GM21526 (cell line): Measurements from ENCODE around the gene PCGF2.

Experiments used
- ATAC-seq: cut with Tn5 transposase; IDR thresholded peaks from one replicate; pipeline ENCODE4 v1.9.1; 2021; ENCODE audit warnings: moderate library complexity; ENCODE audit not compliant: unreplicated experiment, low FRiP score

The PCGF2 gene

GRCh38 chr17:38751808-38752307 is 3.7 kb upstream of the PCGF2 start:
- ATAC-seq: peak; percentile 30

- no peak for ATAC-seq
Observed at GRCh38 chr17:38751144-38751807, 3.1 kb upstream of the PCGF2 start.

GRCh38 chr17:38750312-38751121 is 2.4 kb upstream of the PCGF2 start:
- no peak for ATAC-seq

DNA sequence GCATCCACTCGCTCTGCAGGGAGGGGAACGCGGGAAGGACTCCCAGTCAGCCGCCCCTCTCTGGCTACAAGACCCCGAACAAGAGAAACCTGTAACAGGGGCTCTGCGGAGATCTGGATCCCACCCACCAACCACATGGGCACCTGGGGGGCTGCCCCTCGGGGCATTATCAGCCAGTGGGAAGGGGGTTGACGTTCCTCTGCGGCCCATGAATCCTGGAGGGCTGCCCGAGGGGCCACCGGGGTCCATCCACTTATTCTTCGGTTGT is 1.8 kb upstream of the PCGF2 start:
- ATAC-seq: no peak

GRCh38 chr17:38749223-38750043 is 1.3 kb upstream of the PCGF2 start:
- ATAC-seq: no peak

GRCh38 chr17:38748892-38749222 is 721 bp upstream of the PCGF2 start:
- ATAC-seq: no peak

DNA sequence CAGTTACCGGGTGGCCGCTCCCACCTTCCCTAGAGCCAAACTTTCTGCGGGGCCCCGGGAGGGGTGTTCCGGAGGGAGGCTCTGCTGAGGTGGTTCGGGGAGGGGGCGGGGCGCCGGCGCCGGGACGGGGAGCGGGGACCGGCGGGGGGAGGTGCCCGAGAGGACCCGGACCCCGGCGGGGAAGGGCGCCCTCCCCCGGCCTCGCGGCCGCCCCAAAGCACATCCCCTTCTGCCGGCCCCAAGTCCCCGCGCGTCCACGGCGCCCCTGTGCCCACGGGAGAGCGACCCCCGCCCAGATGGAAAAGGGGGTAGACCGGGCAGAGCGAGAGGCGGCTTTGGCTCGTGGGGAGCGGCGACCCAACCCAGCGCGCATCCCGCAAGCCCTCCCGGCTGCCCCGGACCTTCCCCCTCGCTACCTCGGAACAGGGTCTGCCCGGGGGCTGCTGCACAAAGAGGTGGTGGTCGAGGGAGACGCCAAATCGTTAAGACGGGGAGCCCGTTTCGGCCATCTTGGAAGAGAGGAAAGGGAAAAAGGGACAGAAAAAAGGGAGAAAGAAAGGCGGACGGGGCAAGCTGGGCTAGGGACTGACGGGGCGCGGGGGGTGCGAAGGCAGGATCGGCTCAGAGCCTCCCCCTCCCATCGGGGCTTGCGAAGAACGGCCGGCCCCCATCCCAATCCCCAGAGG is 530 bp downstream of the PCGF2 start:
- ATAC-seq: no peak

DNA sequence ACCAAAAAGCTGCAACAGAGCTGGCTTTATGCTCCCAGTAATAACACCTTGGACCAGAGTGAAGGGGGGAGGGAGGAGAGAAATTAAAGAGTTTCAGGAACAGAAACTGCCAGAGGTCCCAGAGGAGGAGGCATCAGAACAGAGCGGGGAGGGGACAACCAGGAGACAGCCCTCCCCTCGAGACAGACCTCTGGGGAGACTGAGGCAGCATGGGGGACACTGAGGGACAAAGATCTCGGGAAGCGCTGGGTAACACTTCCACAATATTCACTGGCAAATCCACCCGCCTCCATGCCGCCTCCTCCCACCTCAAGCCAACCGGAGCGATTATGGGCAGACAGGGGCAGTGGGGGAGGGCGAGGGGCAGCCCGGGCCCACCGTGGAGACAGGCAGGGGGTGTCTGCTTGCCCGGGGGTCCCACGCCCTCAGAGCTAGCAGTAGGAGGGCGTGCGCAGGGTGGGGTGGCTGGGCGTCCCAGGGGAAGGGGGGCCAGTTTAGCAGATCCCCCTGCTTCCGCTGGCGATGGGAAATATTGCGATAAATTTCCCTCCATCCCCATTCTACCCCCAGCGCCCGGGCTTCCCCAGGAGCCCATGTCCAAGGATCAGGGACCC is 1.2 kb downstream of the PCGF2 start:
- no peak for ATAC-seq

DNA sequence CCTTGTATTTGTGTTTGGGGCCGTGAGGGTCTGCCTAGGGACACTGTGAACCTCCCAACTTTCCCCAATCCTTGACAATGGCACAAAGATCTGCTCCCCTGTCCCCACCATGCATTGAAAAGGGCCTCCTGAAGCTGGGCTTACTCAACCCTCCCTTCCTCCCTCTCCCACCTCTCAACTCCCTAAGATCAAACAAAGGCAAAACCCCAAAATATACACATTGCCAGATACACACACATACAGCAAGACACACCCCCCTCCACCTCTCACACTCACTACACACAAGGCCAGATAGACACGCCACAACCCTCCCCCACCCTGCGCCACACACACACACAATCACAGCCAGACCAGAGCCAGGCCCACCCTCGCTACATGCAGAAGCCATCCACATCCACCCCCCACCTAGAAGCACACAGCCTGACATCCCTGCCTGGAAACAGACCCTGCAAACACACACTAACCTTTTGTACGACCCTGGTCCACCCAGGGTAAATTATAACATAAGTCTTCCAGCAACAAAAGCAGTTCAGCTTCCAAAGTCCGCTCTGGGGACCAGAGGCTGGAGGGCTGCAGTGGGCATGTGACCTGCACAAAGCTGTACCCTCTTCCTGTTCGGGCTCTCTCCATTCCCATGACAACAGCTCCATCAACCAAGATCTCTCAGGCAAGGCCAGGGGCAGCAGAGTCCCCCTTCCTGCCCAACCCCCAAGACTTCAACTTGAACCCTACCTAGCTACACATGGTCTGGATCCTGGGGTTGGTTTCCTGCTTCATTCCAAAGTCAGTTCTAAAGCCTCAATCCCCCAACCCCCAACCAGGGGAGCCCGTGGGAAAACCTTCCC is 1.9 kb downstream of the PCGF2 start:
- ATAC-seq: no peak

- no peak for ATAC-seq
Observed at GRCh38 chr17:38745545-38745944, 2.6 kb downstream of the PCGF2 start.

- no peak for ATAC-seq
Observed at GRCh38 chr17:38743556-38744171, 4.5 kb downstream of the PCGF2 start.

- ATAC-seq: no peak
Observed at GRCh38 chr17:38742411-38743308, 5.5 kb downstream of the PCGF2 start.

DNA sequence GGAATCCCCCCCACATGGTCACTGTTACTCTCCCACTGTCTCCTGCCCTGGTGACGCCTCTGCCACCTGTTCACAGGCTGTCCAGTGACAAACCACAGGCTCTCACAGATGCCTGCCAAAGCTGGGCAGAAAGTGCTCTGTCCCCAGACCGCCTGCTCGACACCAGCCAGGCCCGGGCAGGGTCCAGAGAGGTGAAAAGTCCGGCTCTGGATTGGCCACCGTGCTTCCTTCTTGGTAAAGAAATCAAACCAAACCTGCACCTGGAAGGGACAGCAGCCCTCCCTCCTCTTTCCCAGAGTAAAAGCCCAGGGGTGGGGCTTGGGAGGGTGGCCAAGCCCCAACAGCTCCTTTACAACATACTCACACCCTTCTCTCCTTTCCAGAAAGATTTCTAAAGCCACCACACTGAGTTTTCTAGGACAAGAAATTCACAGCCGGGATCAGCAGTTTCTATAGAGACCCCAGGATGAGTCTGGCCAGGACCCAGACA is 6.2 kb downstream of the PCGF2 start:
- ATAC-seq: no peak

DNA sequence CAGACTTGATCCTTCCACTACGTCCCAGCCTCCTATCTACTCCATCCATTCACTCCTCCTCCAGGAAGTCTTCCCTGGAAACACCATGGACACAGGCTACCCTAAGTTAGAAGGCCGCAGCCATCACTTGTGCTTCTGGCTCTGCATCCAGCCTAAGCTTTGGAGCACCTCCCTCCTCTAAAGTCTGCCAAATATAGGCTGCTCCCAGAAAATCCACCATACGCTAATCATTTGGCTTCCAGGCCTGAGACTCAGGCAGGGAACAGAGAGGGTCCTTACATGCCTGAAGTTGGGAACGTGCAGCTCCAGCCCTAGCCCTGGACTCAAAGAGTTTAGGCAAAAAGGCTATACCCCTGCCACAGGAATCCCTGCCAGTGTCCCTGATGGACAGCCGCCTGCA is 6.7 kb downstream of the PCGF2 start:
- no peak for ATAC-seq

DNA sequence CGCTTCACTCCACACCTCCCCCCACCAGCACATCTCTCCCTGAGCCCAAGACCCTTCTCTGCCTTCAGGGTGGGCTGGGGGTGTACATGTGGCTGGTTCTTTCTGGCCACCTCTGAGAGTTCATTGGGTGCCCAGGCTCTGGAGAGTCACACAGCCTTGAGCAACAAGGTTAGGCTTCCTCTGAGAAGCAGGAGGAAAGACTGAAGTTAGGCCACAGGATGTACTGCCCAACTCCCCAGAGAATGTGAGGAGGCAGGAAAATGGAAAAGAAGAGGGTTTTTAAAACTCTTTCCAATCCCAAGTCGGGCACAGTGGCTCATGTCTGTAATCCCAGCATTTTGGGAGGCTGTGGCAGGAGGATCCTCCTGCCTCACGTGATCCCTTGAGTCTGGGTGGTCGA is 7.3 kb downstream of the PCGF2 start:
- ATAC-seq: no peak

- no peak for ATAC-seq
Observed at GRCh38 chr17:38740044-38740443, 8.1 kb downstream of the PCGF2 start.

GRCh38 chr17:38739305-38739704 is 8.8 kb downstream of the PCGF2 start:
- no peak for ATAC-seq

- ATAC-seq: no peak
Observed at GRCh38 chr17:38738686-38739085, 9.4 kb downstream of the PCGF2 start.
